Amniotic epithelial cell (primary cell): ENCODE measurements around the gene FAM107B.

ENCODE experiments used
- DNase-seq: peaks from one replicate; pipeline ENCODE4 v3.0.0-alpha.2; 2010; ENCODE audit warnings: low read depth

The FAM107B gene

DNA sequence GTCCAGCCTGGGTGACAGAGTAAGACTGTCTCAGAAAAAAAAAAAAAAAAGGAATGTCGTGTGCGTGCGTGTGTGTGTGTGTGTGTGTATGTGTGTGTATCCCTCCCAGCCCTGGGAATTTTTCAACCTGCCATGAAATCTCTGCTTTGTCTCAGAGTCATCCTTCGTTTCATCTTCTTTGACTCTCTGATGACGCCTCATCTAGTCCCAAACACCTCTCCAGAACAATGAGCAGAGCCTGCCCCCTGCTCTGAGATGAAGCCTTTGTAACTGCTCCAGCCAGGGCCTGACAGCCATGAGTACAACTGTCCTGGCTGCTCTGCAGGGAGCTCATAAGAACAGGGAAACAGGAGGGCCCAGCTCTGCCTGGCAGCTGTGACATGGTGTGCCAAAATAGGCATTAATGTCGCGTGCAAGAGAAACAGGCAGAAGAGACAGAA lies 149.5 kb downstream of the FAM107B start:
- no peak for DNase-seq

DNA sequence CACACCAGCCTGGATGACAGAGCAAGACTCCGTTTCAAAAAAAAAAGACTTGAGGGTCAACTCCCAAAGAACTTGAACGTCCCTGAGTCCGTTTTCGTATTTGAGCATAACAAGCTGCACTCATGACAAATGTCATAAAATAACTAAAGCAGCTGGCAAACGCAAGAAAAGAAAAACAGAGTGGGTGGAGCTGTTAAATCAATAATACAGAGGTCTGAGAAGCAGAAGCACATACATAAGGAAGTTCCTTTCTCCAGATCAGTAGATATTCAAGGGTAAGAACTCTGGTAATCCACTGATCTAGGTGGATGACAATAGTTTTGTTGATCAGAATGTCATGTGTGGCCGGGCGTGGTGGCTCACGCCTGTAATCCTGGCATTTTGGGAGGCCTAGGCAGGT lies 150.1 kb downstream of the FAM107B start:
- no peak for DNase-seq

DNA sequence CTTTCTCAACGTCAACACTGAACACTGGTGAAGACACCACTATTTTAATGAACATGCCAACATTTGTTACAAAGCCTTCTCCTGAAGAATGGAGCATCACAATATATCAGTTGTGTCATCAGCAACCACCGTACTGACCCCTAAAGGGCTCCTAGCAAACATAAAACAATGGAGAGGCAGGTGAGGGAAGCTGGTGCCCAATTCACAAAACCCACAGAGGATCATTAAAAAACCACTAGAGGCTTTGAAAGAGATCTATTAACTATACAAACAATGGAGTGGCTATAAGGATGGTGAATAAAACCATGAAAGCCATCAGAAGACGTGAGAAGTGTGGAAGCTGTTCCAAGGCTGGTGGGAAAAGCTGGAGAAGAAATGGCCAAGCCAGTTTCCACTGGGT lies 150.8 kb downstream of the FAM107B start:
- DNase-seq: no peak

DNA sequence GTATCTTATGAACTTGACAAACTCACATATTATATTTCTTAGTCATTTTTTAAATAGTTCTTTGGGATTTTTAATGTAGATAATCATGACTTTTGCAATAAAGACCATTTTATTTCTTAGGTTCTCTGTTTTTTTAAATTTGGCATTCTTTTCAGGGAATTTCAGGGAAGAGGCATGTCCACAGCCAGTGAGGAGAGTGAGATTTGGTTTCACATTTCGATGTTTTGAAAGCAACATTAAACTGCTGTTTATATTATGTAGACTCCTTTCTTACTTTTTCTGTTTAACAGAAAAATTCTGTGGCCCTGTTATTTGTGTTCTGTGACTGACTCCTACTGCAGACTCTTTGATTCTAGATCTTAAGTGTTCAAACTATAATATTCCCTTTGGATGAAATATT lies 153.7 kb downstream of the FAM107B start:
- DNase-seq: no peak

DNA sequence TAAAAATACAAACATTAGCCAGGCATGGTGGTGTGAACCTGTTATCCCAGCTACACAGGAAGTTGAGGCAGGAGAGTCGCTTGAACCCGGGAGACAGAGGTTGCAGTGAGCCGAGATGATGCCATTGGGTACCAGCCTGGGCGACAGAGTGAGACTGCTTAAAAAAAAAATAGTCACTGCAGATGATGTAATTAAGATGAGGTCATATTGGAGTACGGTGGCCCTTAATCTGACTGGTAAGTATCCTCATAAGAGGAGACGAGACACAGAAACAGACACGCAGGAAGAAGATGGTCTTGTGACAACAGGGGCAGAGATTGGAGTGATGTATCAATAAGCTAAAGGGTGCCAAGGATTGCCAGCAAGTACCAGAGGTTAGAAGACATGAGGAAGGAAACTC lies 156.0 kb downstream of the FAM107B start:
- DNase-seq: no peak

DNA sequence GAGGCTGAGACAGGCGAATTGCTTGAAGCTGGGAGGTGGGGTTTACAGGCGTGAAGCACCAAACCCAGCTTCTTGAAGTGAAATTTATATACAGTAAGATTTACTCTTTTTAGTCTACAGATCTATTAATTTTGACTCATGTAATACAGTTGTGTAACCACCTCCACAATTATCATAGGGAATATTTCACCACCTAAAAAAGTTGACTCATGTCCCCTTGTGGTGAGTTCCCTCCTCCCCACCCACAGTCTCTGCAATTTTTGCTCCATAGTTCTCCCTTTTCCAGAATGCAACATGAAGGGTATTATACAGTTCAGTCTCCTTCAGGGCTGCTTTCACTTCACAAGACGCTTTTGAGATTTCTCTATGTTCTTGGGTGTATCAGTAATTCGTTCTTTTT lies 156.8 kb downstream of the FAM107B start:
- peak; percentile 81 for DNase-seq

DNA sequence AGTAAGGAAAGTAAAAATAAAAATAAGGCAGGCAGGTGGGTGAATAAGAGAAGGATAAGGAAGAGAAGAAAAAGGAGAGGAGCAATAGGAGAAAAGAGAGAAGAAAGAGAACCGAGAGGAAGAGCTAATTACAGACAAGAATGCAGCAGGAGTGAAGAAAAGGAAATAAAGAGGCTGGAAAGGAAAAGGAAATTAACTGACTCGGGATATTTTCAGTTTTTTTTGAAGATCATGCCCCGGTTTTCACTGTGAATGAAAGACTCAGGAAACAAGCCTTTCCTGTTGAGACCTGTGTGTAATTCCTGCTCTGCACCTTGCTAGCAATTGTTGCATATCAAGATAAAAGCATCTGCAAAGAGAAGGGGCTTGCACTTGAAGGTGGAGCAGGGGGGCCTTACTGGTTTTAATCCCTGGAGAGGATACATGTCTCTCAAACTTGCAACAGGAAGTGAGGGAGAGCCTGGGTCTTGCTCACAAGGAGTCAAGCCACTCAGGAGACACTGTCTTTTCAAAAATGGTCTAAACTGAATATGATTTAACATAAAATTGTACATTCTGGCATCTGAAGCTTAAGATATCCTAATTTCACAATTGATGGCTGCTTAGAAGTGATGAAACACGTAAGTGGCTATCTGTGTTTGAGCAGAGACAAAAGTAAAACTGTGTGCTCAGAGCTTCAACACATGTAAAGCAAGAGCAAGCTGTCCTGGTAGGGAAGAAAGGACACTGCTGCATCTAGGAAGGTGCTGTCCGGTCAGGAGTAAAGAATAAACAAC lies 157.6 kb downstream of the FAM107B start:
- peak; percentile 35 for DNase-seq

DNA sequence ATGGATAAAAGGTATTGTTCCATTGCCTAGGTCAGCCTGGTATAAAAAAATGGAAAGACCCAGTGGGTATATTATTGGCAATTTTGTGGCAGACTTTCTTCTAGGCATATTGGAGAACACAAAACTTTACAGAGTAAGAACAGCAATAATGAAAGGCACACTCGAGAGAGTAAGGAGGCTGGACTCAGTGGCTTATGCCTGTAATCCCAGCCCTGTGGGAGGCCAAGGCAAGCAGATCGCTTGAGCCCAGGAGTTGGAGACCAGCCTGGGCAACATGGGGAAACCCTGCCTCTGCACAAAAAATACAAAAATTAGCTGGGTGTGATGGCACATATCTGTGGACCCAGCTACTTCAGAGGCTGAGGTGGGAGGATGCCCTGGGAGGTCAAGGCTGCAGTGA lies 158.2 kb downstream of the FAM107B start:
- DNase-seq: no peak

DNA sequence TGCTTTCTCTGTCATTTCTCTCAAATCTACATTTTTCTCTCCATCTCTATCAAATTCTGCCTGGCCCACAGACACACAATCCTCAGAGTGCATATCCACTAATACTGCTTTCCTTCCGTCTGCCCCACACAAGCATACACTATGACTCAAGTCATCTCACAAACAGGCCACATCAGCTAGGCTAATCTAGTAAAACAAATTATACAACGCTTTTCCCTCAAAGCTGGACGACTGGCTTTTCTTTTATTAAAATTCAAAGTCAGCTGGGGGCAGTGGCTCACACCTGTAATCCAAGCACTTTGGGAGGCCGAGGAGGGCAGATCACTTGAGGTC lies 161.1 kb downstream of the FAM107B start:
- DNase-seq: no peak

DNA sequence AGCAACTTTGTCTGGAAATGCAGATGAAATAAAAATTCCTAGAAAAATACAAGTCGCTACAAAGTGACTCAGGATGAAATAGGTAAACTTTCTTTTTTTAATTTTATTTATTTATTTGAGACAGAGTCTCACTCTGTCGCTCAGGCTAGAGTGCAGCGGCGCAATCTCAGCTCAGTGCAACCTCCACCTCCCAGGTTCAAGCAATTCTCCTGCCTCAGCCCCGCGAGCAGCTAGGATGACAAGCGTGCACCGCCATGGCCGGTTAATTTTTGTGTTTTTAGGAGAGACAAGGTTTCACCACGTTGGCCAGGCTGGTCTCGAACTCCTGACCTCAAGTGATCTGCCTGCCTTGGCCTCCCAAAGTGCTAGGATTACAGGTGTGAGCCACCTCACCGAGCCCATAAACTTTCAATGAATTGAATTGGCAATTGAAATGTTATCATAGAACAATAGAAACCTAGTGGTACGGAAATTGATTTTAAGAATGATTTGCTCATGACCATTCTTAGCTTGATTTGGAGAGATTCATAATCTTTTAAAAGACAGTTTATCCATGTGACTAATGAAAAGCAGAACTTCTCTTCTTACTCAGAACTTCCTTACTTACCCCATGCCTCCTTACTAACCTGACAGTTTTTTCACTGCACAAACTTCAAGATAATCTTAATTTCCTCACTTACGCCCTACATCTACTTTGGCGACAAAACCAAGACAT lies 161.7 kb downstream of the FAM107B start:
- DNase-seq: no peak

DNA sequence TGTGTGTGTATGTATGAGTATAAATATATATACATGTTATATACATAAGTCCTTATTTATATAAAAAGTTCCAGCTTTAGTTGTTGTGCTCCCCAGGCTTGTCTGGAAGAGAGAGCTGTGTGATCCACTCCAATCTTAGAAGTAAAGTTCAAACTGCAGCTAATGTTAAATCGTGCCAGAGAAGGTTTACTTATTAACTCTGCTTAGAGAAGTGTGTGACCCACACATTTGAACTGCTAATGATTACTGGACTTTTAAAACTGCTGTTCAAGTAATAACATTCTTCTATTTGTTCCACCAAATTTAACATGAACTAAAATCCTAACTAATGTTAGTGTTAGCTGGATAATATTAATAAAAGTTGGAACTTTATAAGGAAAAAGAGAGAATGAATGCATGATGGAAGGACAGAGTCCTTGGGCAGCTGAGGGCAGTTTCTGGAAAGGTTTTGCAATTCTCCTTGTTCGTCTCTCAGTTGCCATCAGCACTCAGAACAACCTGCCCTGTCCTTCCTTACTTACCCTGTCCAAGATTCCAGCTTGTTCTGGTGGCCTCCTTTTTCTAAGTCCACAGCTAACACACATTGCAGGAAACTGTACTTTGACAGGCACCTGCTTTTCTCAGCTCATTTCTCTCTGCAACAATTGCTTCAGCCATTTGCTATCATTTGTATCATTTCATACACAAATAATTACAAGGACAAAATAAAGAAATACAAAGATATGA lies 162.6 kb downstream of the FAM107B start:
- no peak for DNase-seq

DNA sequence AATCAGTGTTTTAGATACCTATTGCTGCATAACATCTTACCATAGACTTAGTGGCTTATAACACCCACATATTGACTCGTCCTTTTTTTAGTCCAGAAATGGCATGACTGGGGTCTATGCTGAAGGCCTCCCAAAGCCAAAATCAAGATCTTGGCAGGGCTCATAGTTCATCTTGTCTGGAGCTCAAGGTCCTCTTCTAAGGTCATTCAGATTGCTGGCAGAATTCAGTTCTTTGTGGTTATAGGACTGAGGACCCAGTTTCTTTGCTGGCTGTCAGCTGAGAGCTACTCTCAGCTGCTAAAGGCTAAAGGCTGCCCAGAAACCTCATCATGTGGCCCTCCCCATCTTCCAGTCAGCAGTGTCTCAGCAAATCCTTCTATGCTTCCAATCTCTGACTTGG lies 165.5 kb downstream of the FAM107B start:
- no peak for DNase-seq

DNA sequence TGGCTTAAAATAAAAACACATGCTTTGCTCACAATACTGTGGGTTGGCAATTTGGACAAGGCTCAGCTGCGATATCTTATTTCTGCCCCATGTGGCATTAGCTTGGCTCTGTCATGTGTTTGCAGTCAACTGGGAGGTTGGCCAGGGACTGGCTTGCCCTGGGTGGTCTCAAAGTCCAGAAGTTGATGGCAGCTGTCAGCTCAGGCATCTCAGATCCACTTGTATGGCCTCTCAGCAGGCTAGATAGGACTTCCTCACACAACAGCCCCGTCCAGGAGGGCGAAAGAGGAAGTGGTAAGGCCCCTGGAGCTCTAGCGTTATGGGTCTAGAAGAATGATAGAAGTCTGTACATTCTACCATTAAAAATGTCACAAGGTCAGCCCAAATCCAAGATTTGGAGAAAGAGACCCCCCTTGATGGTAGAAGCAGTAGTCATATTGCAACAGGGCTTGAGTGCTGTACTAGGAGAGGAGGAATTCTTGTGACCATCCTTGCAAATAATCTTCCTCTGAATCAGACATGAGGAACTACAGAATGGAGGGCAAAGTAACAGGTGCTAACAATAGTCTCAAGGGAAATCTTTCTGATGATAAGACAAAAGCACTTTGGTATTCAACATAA lies 166.2 kb downstream of the FAM107B start:
- DNase-seq: peak; percentile 4

DNA sequence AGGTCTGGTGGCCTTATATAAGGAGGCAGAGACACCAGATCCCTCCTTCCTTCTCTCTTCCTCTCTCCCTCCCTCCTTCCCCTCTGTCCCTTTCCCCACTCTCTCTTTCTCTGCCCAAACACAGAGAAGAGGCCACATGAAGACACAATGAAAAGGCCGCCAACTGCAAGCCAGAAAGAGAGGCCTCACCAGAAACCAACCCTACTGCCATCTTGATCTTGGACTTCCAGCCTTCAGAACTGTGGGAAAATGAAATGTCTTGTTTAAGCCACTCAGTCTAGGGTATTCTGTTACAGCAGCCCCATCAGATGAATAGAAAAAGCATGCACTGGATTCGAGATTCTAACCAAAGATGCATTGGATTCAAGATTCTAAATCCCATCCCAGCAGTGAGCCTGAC lies 168.1 kb downstream of the FAM107B start:
- no peak for DNase-seq

DNA sequence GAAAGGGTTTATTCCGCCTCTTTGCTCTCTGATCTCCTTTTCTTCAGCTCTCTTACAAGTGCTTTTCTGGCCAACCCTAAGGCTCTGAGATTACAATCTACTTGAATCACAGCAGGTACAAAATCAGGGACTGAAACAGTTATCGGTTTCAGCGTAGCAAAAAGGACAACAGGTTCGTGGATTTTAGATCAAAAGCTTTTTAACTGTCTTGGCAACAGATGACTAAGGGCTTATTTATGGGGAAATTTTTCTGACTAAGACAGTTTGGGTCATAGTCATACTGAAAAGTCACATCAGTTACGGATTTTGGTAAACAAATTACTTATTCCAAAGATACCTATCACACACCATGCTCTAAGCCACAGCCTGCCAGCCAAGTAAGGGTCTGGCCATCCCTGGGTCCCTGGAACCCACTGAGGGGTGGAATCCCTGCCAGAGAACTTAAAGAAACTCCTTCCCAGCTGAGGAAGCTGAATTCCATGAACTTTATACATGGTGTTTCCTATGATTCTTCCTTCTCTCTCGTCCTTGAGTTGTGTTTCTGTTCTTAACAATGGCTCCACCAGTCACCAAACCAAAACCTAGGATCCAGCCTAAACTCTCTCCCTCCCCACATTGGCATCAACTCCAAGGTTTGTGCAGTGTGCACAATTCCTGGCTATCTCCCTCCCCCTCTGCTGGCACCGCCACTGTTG lies 169.3 kb downstream of the FAM107B start:
- peak; percentile 69 for DNase-seq

DNA sequence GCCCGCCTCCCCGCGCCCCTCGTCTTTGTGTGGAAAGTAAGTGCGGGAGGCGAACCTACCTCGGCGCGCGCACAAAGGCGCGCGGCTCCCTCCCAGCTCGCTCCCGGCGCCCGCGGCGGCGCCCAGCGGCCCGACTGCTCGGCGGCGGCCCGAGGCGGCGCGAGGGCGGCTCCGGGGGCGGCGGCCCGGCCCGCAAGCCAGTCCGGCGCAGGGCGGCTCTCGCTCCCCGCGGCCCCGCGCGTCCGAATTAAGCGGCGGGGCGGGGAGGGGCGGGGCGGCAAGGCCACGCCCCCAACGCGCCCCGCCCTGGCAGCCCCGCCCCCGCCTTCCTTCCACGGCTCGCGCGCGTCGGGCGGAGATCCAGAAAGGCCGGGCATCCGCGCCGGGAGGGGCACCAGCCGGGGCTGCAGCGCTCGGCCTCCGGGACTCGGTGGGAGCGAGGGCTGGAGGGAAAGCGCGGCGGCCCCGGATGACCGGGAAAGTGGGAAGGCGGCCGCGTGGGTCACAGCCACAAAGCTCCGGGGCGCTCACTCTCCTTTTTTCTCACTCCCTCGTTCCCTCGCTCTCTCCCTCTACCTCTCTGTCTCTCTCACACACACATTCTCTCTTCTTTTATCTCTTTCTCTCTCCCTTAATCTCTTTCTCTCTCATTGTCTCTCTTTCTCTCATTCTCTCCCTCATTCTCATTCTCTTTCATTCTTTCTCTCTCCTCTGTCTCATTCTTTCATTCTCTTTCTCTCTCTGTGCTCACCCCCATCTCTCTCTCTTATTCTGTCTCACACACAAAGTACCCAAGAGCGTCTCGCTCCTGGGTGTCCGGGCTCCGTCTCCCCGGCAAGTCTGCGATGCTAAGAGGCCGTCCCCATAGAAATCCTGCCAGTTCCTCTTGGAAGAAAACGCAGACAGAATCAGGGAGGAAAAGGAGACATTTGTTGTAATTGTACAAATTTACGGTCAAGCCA lies 170.2 kb downstream of the FAM107B start:
- peak; percentile 66 for DNase-seq

DNA sequence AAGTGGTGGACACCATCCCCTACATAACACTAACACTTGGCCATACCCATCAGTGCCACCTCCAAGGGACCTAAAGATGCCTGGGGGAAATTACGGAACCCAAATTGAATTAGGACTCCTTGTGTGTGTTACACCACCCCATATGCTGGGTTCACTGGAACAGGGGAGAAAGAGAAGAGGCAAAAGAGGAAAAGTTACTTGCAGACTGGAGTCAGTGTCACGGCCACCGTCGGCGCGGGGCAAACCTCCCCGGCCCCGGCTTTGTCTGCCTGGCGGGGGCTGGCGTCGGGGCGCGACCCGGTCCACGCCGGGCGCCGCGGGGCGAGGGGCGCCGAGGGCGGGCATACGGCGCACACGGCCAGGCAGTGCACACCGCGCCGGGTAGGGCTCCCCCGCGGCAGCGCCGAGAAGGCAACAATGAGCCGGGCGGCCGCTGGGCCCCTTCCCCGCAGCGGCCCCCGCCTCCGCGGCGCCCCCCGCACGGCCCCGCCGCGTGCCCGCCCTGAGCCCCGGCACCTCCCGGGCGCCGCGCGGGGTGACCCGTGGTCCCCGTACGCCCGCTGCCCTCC lies 171.1 kb downstream of the FAM107B start:
- DNase-seq: peak; percentile 8

DNA sequence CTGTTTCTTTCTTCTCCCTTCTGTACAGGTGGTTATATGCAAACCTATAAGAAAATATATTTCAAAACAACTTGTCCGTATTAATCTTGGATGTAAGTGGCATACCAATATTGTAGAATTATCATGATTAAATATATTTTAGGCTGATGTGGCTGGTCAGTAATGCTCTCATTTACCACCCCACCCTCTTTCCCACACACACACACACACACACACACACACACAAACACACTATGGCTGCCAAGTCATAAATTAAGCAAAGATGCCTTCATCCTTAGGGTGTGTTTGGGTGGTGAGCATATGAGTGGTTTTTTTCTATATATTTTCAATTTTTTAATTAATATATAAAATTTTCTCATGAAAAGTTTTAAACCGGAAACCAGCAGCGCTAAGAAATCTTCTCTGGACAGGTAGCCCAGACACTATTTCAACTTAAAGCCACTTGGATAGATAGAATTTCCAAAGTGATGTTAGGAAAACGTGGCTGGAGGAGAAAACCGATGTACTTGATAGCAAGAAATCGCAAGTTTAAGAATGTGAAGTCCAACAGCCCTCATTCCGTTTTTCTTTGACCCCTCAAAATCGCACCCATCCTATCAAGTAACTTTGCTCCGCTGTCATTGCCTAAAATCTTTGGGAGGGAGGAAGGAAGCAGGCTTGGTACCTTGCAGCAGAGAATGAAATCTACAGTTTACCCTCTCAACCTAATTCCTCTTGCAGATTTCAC lies 171.7 kb downstream of the FAM107B start:
- DNase-seq: peak; percentile 3

DNA sequence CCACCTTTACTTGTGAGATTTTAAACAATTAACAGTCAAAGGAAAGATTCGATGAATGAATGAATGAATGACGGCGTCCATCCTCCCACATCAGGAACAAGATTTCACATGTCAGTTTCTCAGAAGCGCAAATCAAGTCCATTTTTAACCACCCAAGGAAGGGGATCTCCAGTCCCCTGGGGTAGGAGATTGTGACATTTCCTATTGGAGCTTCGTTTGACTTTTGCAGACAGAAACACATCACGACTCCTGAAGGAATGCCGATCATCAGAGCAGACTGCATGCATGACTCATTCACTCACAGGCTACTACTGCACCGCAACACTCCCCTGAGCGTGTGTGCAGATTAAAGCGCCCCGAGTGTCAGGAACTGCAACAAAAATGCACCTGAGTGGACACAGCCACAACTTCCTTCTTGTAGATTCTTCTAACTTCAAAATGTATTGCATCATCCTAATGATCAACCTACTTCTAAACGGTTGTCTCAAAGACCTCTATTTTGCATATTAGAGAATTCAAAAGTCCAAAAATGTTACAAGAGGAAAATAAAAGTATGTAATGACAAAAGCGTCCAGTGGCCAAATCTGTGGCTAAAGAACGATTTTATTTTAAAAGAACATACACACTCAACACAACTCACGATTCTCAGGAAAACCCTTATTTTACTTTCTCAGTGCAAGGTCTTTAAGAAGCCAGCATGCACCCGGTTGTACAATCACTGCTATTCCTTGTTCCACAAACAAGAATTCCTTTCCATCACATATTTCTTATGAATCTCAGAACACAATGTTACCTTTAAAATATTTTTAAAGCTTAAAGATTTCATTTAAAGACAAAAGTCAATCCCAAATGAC lies 172.6 kb downstream of the FAM107B start:
- DNase-seq: peak; percentile 86
